Stimulated activated CD4-positive, alpha-beta T cell treated with anti-CD3 and anti-CD28 coated beads, Interleukin-2, amount 100 ng/mL, for 4 hours (primary cell): ENCODE data around the gene RASGRF2.
A peak's percentile ranks its signal among the peaks of the same experiment; 100 is the strongest.

Experiments
- DNase-seq: peaks from one replicate; pipeline ENCODE4 v3.0.0-alpha.2; 2020; ENCODE audit warnings: low read depth

The RASGRF2 gene

GRCh38 chr5:81171769-81172168, 211.6 kb downstream of the RASGRF2 start:
- DNase-seq, result no peak

GRCh38 chr5:81172710-81173109, 212.5 kb downstream of the RASGRF2 start:
- no peak for DNase-seq

- no peak for DNase-seq
Observed at GRCh38 chr5:81177061-81177460, 216.9 kb downstream of the RASGRF2 start.

GRCh38 chr5:81179959-81180358, 219.8 kb downstream of the RASGRF2 start:
- DNase-seq, result no peak

- DNase-seq, result no peak
Observed at GRCh38 chr5:81180780-81181460, 220.8 kb downstream of the RASGRF2 start.

- DNase-seq, result no peak
Observed at GRCh38 chr5:81181576-81182316, 221.6 kb downstream of the RASGRF2 start.

- DNase-seq, result no peak
Observed at GRCh38 chr5:81182396-81183390, 222.5 kb downstream of the RASGRF2 start.

- DNase-seq, result no peak
Observed at GRCh38 chr5:81183811-81184748, 223.9 kb downstream of the RASGRF2 start.

GRCh38 chr5:81184749-81185110, 224.6 kb downstream of the RASGRF2 start:
- DNase-seq, result no peak

GRCh38 chr5:81187885-81188284, 227.7 kb downstream of the RASGRF2 start:
- no peak for DNase-seq

- no peak for DNase-seq
Observed at GRCh38 chr5:81188962-81189361, 228.8 kb downstream of the RASGRF2 start.

GRCh38 chr5:81189875-81190498, 229.8 kb downstream of the RASGRF2 start:
- no peak for DNase-seq

- no peak for DNase-seq
Observed at GRCh38 chr5:81191726-81192372, 231.7 kb downstream of the RASGRF2 start.

GRCh38 chr5:81192373-81192750, 232.2 kb downstream of the RASGRF2 start:
- DNase-seq, result no peak

GRCh38 chr5:81194633-81195334, 234.6 kb downstream of the RASGRF2 start:
- peak; percentile 69 for DNase-seq

- DNase-seq, result no peak
Observed at GRCh38 chr5:81195335-81195929, 235.3 kb downstream of the RASGRF2 start.

- DNase-seq, result no peak
Observed at GRCh38 chr5:81202655-81203054, 242.5 kb downstream of the RASGRF2 start.

GRCh38 chr5:81203729-81204128, 243.6 kb downstream of the RASGRF2 start:
- no peak for DNase-seq

GRCh38 chr5:81204205-81204604, 244.0 kb downstream of the RASGRF2 start:
- DNase-seq, result no peak
